Stimulated activated naive CD8-positive, alpha-beta T cell treated with anti-CD3 and anti-CD28 coated beads, Interleukin-15, amount 100 ng/mL, for 72 hours (primary cell): ENCODE data around the gene NDUFS3.
"Not testable (repeated sequence)": the region's sequence is repeated elsewhere in the genome, so short reads cannot be mapped to it uniquely, and the experiment has no call there.

ENCODE experiments used
- ATAC-seq: fragments of 150-1000 bp; cut with Tn5 transposase; 2 replicates; pipeline ENCODE4 v1.10.0; 2021; ENCODE audit warnings: mild to moderate bottlenecking, moderate library complexity
- DNase-seq, 2 donors: peaks; one replicate each; pipeline ENCODE4 v3.0.0; 2021 to 2022
- H3K27ac Mint-ChIP-seq, 2 donors: one replicate each; pipeline ENCODE4 v1.8.0; 2022; ENCODE audit warnings: mild to moderate bottlenecking in 2 of 2, mixed read lengths in 2 of 2, moderate library complexity in 2 of 2
- H3K27me3 Mint-ChIP-seq: one replicate; pipeline ENCODE4 v1.8.0; 2022; ENCODE audit warnings: mixed read lengths
- H3K4me1 Mint-ChIP-seq: one replicate; pipeline ENCODE4 v1.8.0; 2022; ENCODE audit warnings: mild to moderate bottlenecking, mixed read lengths
- H3K4me3 Mint-ChIP-seq, 2 donors: one replicate each; pipeline ENCODE4 v1.8.0; 2022; ENCODE audit warnings: mild to moderate bottlenecking in 2 of 2, mixed read lengths in 2 of 2, moderate library complexity in 1 of 2
- H3K9me3 Mint-ChIP-seq, 2 donors: one replicate each; pipeline ENCODE4 v1.8.0; 2022; ENCODE audit warnings: mixed read lengths in 2 of 2

The NDUFS3 gene

DNA sequence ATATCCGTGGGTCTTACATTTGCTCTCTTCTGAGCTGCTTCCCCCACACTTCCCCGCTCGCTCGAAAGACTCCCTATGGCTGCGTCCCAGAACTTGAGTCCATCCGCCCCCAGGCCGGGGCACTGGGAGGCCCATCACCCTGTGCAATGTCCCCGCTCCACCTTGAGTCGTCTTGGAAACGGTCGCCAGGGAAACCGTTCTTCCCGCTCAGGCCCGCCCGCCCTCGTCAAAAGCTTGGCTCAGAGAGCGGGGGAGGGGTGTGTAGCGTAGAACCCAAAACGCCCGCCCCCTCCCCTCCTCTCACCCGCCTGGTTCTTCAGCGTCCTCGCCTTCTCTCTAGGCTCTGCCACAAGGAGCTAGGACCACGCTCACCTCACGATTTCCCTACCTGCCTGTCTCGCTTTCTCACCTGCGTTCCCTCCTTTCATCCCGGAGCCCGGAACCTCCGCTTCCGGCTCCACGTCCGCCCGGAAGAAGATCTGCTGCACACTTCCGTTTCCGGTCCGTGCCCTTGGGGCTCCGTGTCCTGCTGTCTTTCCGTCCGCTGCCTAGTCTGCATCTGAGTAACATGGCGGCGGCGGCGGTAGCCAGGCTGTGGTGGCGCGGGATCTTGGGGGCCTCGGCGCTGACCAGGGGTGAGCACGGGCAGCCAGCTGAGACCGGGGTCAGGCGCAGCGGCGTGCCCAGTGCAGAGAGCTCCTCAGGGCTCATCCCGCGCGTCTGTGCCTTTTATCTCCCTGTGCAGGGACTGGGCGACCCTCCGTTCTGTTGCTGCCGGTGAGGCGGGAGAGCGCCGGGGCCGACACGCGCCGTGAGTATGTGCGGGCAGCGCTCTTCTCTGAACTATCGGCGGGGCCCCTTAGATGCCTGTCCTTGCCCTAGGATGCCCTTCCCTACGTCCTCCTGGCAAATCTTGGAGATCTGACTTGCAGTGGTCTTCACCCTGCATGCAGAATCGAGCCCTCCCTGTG, at the start of gene NDUFS3, which contains the start of gene KBTBD4:
NDUFS3 (plus strand) TSS at position 551 of the 971 bp plus-strand sequence; CDS start at position 569, 18 bp downstream.
KBTBD4 (minus strand) TSS at position 447 of the 971 bp plus-strand sequence; CDS start at position 428, 19 bp downstream.
- H3K4me3 Mint-ChIP-seq, result peak within 1 kb of the TSS; percentile 93 to 100
- no peaks in the 10 kb centered on the region for H3K9me3 Mint-ChIP-seq
- DNase-seq (peak; percentile 90), ATAC-seq (peak; percentile 98)
- H3K4me1 Mint-ChIP-seq, result peaks cover 42% of the 10 kb centered on the region
- no peaks in the 10 kb centered on the region for H3K27me3 Mint-ChIP-seq
- H3K27ac Mint-ChIP-seq, result peak within 1 kb of the TSS; percentile 95 to 100

DNA sequence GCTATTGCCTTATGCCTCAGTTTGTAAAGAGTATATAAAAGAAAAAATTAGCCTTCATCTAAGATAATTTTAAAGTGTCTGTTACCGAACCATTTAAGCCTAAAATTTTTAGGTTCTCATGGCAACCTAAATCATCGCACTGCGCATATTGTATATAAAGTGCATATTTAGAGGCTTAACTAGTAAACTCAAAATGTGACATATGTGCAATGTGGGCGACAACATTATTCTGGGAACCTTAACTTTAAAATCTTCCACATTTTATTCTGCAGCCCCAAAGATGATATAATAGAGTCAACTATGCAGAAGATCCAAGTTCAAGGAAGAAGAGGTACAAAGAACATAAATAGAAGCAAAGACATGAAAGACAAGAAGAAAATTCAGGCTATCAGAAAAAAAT, 48.9 kb upstream of the NDUFS3 start:
- no peaks in the 10 kb centered on the region for H3K9me3 Mint-ChIP-seq
- DNase-seq, result no peak
- ATAC-seq, result no peak
- no peaks in the 10 kb centered on the region for H3K27me3 Mint-ChIP-seq
- H3K4me3 Mint-ChIP-seq, result no peak overlapping the region
- H3K4me1 Mint-ChIP-seq, result peaks cover 48% of the 10 kb centered on the region
- peak overlapping the region in 1 of 2 donors; percentile 28 for H3K27ac Mint-ChIP-seq

DNA sequence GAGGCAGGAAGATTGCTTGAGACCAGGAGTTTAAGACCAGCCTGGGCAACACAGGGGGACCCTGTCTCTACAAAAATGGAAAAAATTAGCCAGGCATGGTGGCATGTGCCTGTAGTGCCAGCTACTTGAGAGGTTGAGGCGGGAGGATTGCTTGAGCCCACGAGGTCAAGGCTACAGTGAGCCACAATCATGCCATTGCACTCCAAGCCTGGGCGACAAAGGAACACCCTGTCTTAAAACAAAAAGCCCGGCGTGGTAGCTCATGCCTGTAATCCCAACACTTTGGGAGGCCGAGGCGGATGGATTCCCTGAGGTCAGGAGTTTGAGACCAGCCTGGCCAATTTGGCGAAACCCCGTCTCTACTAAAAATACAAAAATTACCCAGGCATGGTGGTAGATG, 48.2 kb upstream of the NDUFS3 start:
- H3K4me3 Mint-ChIP-seq, H3K9me3 Mint-ChIP-seq: not testable (repeated sequence)
- peaks cover 45% of the 10 kb centered on the region for H3K4me1 Mint-ChIP-seq

DNA sequence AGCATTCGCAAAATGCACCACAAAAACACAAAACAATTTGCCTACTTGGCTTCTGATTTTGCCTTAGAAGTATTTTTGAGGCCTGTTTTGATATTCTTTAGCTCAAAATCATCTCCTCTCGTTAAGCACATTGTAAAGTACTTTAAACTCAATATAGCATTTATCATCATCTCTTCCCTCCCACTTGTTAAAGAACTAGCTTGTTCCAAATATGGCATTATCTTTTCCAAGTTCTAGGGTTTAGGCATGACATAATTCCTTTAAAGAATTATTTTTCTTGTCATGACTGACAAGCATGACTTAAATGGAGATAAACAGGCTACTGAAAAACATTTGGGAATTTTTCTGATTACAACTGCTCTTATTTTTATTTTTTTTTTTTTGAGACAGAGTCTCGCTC, 47.2 kb upstream of the NDUFS3 start:
- peaks cover 36% of the 10 kb centered on the region for H3K4me1 Mint-ChIP-seq
- H3K27ac Mint-ChIP-seq, result no peak overlapping the region
- no peak for ATAC-seq
- H3K27me3 Mint-ChIP-seq, result no peaks in the 10 kb centered on the region
- H3K9me3 Mint-ChIP-seq, result no peaks in the 10 kb centered on the region
- DNase-seq, result no peak
- no peak overlapping the region for H3K4me3 Mint-ChIP-seq

More for the DNA sequence above, 48.2 kb upstream of the NDUFS3 start:
- not testable (repeated sequence) for DNase-seq, H3K27me3 Mint-ChIP-seq, ATAC-seq
- H3K27ac Mint-ChIP-seq, result peak overlapping the region in 1 of 2 donors; percentile 2

- H3K4me1 Mint-ChIP-seq, result peaks cover 29% of the 10 kb centered on the region
- no peaks in the 10 kb centered on the region for H3K27me3 Mint-ChIP-seq
- H3K9me3 Mint-ChIP-seq, result no peaks in the 10 kb centered on the region
- no peak overlapping the region for H3K4me3 Mint-ChIP-seq
- DNase-seq (no peak), ATAC-seq (no peak)
- peak overlapping the region in 1 of 2 donors; percentile 40 for H3K27ac Mint-ChIP-seq
These were observed 46.2 kb upstream of the NDUFS3 start for GRCh38 chr11:47532597-47533213.

DNA sequence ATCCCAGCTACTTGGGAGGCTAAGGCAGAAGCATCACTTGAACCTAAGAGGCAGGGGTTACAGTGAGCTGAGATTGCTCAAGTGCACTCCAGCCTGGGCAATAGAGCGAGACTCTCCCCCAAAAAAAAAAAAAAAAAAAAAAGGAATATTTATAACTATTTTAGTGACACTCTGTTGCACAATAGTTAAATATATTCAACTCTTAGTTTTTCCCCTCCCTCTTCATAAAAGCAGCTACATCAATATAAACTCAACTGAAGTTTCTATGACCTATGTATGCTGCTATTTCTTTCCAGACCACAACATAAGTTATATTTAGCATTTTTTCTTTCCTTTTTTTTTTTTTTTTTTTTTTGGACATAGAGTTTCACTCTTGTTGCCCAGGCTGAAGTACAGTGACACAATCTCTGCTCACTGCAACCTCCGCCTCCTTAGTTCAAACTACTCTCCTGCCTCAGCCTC, 45.2 kb upstream of the NDUFS3 start:
- ATAC-seq, result no peak
- H3K27ac Mint-ChIP-seq, result no peak overlapping the region
- no peak for DNase-seq
- H3K4me1 Mint-ChIP-seq, result peaks cover 35% of the 10 kb centered on the region
- H3K4me3 Mint-ChIP-seq, result no peak overlapping the region
- H3K27me3 Mint-ChIP-seq, result no peaks in the 10 kb centered on the region
- peaks cover 2 to 3% of the 10 kb centered on the region in 2 donors for H3K9me3 Mint-ChIP-seq

DNA sequence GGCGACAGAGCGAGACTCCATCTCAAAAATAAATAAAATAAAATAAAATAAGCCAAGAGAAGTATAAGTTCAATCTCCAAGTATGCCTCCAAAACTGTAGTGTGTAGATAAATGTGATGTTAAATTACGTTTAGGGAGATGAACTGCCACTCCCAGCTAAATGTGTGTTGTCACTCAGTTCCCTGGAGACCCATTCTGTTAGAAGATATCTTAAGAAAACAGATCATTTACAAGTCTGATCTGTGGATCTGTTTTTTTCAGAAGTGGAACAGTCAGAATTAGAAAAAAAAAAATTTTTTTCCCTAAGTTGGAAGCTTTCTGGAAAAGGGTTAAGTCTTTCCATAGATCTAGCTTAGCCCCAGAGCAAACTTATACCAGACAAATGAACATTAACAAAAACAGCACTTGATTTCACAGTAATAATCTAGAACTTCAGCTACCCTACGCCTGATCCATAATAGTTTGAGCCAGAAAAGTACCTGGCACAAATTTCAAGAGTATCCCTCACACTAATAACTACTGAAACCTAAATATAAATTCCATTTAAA, 44.1 kb upstream of the NDUFS3 start:
- ATAC-seq (no peak), DNase-seq (no peak)
- H3K4me1 Mint-ChIP-seq, result peaks cover 45% of the 10 kb centered on the region
- no peak overlapping the region for H3K4me3 Mint-ChIP-seq
- peaks cover 4 to 6% of the 10 kb centered on the region in 2 donors for H3K9me3 Mint-ChIP-seq
- H3K27me3 Mint-ChIP-seq, result no peaks in the 10 kb centered on the region
- H3K27ac Mint-ChIP-seq, result peak overlapping the region in 1 of 2 donors; percentile 54

DNA sequence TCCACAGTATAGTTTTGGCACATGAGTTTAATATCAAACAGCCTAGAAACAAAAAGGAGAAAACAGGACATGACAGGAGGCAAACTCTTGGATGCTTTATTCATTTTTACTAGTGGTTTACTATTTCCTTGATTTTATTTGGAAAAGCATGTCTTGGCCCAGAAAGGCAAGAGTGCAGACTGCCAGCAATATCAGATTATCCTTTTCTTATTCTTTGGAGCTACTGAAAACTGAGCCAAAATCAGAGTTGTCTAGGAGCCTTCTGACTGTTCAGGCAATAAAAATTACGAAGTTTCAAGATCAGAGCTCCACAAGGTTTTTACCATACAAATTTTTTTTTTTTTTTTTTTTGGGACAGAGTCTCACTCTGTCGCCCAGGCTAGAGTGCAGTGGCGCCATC, 42.0 kb upstream of the NDUFS3 start:
- Mint-ChIP-seq H3K4me1 (peaks cover 60% of the 10 kb centered on the region), H3K27ac (no peak overlapping the region), H3K27me3 (no peaks in the 10 kb centered on the region), H3K9me3 (peaks cover 4 to 6% of the 10 kb centered on the region in 2 donors), H3K4me3 (no peak overlapping the region)
- ATAC-seq (no peak), DNase-seq (no peak)

GRCh38 chr11:47538741-47539565, 39.9 kb upstream of the NDUFS3 start:
- H3K4me1 Mint-ChIP-seq, result peaks cover 62% of the 10 kb centered on the region
- ATAC-seq, result no peak
- no peaks in the 10 kb centered on the region for H3K27me3 Mint-ChIP-seq
- no peak for DNase-seq
- H3K27ac Mint-ChIP-seq, result peak overlapping the region in 1 of 2 donors; percentile 5
- H3K9me3 Mint-ChIP-seq, result peaks cover 4 to 6% of the 10 kb centered on the region in 2 donors
- H3K4me3 Mint-ChIP-seq, result no peak overlapping the region

- DNase-seq (no peak), ATAC-seq (no peak)
- H3K9me3 Mint-ChIP-seq, result peaks cover 4 to 6% of the 10 kb centered on the region in 2 donors
- H3K4me3 Mint-ChIP-seq, result no peak overlapping the region
- peaks cover 68% of the 10 kb centered on the region for H3K4me1 Mint-ChIP-seq
- H3K27me3 Mint-ChIP-seq, result no peaks in the 10 kb centered on the region
- H3K27ac Mint-ChIP-seq, result peak overlapping the region in 1 of 2 donors; percentile 2
These were observed 39.2 kb upstream of the NDUFS3 start for GRCh38 chr11:47539681-47540039.

DNA sequence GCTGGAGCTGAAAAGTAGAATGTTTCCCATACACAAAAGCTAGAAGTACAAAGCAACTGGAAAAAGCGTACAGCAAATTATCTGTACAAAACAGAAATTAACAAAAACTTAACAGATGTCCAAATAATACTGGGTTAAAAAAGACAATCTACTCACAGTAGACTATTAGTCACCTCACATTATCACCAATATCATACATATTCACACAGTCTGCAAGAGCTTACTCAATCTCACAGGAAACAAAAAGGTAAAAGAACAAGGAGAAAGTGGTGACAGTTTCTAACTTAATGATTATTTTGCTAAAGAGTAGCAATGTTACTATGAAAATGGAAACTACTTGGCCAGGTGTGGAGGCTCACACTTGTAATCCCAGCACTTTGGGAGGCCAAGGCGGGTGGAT, 37.8 kb upstream of the NDUFS3 start:
- Mint-ChIP-seq H3K27ac (peak overlapping the region in 1 of 2 donors; percentile 11), H3K4me3 (peak overlapping the region; percentile 43 to 72), H3K27me3 (no peaks in the 10 kb centered on the region), H3K9me3 (peaks cover 4 to 6% of the 10 kb centered on the region in 2 donors), H3K4me1 (peaks cover 64% of the 10 kb centered on the region)
- ATAC-seq (peak; percentile 53), DNase-seq (no peak)

- Mint-ChIP-seq H3K9me3 (no peaks in the 10 kb centered on the region), H3K4me1 (peaks cover 72% of the 10 kb centered on the region), H3K27me3 (no peaks in the 10 kb centered on the region), H3K4me3 (no peak overlapping the region), H3K27ac (no peak overlapping the region)
- no peak for ATAC-seq
- DNase-seq, result no peak
These were observed 33.6 kb upstream of the NDUFS3 start for GRCh38 chr11:47545298-47545697.

- not testable (repeated sequence) for ATAC-seq, DNase-seq, H3K9me3 Mint-ChIP-seq, H3K27me3 Mint-ChIP-seq, H3K27ac Mint-ChIP-seq, H3K4me3 Mint-ChIP-seq
- H3K4me1 Mint-ChIP-seq, result peaks cover 72% of the 10 kb centered on the region
These were observed 32.6 kb upstream of the NDUFS3 start for GRCh38 chr11:47546274-47546673.

DNA sequence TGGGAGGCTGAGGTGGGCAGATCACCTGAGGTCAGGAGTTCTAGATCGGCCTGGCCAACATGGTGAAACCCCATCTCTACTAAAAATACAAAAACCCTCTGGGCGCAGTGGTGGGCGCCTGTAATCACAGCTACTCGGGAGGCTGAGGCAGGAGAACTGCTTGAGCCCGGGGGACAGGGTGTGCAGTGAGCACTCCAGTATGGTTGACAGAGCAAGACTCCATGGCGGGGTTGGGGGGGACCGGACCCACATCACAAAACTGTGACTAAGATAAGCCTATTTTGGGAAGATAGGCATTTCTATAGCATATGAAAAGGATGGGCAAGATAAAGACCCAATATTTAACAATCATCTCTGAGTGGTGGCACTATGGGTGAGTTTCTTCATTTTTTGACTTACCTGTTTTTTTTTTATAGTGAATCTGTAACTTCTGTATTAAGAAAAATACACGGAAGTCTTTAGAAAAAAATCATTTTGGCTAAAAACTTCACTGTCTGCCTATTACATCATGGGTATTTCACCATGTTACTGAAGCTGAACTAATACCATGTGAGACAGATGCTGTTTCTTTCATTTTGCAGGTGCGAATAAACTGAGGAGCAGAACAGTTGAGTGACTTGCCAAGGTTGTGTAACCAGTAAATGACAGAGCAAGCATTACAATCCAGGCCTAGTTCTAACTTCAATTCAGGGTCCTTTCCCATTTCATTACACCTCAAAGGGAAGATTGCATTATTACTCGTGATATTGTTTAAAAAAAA, 28.4 kb upstream of the NDUFS3 start:
- DNase-seq (no peak), ATAC-seq (no peak)
- Mint-ChIP-seq H3K4me3 (peak overlapping the region; percentile 93 to 98), H3K27me3 (no peaks in the 10 kb centered on the region), H3K9me3 (no peaks in the 10 kb centered on the region), H3K27ac (peak overlapping the region; percentile 34 to 90), H3K4me1 (peaks cover 59% of the 10 kb centered on the region)
